Measurements from ENCODE around the gene SLC41A3.
"Not testable (repeated sequence)": the region's sequence is repeated elsewhere in the genome, so short reads cannot be mapped to it uniquely, and the experiment has no call there.

The SLC41A3 gene

GRCh38 chr3:125960456-125961288, 123.3 kb downstream of the SLC41A3 start:
- TF ChIP-seq CTCF (IDR thresholded peaks at IDR 0.05; ENCODE audit: low read length, missing control alignments): no peak
- no peak overlapping the region for H3K4me3 ChIP-seq (replicated peaks; ENCODE audit: low read depth, low read length)
- no peak for DNase-seq (ENCODE audit: low read depth)

GRCh38 chr3:125960066-125960424, 123.9 kb downstream of the SLC41A3 start:
- DNase-seq (ENCODE audit: low read depth): no peak
- H3K4me3 ChIP-seq (replicated peaks; ENCODE audit: low read depth, low read length): no peak overlapping the region
- no peak for TF ChIP-seq CTCF (IDR thresholded peaks at IDR 0.05; ENCODE audit: low read length, missing control alignments)

- no peak for DNase-seq (ENCODE audit: low read depth)
- TF ChIP-seq CTCF (IDR thresholded peaks at IDR 0.05; ENCODE audit: low read length, missing control alignments): no peak
- H3K4me3 ChIP-seq (replicated peaks; ENCODE audit: low read depth, low read length): no peak overlapping the region
Observed at GRCh38 chr3:125959317-125960065, 124.4 kb downstream of the SLC41A3 start.

- H3K4me3 ChIP-seq (replicated peaks; ENCODE audit: low read depth, low read length): no peak overlapping the region
- no peak for TF ChIP-seq CTCF (IDR thresholded peaks at IDR 0.05; ENCODE audit: low read length, missing control alignments)
- DNase-seq (ENCODE audit: low read depth): no peak
Observed at GRCh38 chr3:125958511-125959316, 125.2 kb downstream of the SLC41A3 start.

GRCh38 chr3:125957674-125958510, 126.0 kb downstream of the SLC41A3 start:
- DNase-seq (ENCODE audit: low read depth): no peak
- TF ChIP-seq CTCF (IDR thresholded peaks at IDR 0.05; ENCODE audit: low read length, missing control alignments): no peak
- H3K4me3 ChIP-seq (replicated peaks; ENCODE audit: low read depth, low read length): no peak overlapping the region

GRCh38 chr3:125957020-125957419, 126.9 kb downstream of the SLC41A3 start:
- DNase-seq (ENCODE audit: low read depth); H3K4me3 ChIP-seq (replicated peaks; ENCODE audit: low read depth, low read length): not testable (repeated sequence)
